Epidermal melanocyte (primary cell): Measurements from ENCODE around the gene MSI2.

Experiments used
- DNase-seq: peaks from one replicate; pipeline ENCODE4 v3.0.0; 2011; ENCODE audit warnings: low spot score; ENCODE audit not compliant: insufficient read length

MSI2 gene

DNA sequence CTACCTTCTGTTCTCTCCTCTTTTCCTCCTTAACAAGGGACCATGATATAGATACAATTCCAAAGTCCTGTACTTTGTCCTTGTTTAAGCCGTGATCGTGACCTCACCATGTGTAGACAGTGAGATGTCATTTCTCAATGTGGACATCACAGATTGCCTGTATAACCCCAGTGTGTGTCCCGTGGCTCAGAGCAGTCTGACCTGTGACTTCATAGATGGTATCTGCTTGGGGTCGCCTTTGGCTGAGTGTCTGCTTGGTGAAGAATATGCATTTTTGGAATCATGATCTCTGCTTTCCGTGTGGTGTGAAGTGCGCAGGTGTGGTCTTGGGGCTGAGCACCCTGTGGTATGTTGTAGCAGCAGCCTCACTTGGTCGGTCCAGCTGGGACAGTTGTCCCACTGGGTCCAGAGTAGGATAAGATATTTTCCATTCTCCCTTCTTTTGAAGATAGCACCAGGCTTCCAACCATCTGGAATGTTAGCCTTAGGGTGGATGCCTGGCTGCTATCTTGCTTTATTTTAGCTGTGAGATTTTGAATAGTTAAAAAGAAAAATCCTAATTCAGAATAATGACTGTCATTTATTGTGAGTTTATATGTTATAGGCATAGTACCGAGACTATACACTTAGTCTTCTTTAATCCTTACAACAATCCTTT is 13.4 kb downstream of the MSI2 start:
- DNase-seq, result no peak

DNA sequence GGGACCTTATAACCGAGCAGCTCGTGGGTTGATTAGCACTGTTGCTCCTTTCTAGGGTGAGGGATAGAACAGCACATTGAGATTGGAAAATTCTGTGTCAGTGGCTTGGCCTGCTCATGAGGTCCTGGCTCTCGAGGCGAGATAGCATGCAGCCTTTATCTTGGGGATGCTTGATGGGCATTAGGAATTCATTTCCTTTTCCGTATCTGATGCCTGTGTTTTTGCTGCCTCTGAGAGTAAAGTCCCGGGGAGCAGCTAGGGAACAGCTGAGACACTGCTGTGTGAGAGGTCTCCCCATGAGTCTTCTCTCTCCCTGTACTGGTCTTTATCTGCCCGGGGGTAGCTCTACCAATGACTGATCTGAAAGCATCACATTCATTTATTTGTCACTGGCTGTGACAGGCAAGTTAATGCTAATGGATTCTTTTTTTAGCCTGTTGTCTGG is 14.5 kb downstream of the MSI2 start:
- DNase-seq, result no peak

DNA sequence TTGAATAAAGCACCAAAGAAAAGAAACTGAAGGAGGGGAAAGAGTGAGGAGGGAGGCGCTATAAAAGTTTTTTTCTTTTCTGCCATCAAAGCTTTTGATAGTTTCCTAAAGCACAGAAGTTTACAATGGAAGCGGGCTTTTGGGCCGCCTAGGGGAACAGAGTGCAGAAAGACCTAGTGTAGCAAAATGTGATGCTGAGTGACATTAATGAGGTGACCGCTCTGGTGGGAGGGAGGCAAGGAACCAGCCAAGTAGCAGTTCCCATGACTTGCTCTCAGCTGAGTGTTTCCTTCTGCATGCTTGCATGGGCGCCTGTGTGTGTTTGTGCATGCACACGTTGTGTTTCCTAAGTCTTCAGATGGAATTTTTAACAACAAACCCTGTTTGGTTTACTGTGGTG is 15.5 kb downstream of the MSI2 start:
- no peak for DNase-seq

DNA sequence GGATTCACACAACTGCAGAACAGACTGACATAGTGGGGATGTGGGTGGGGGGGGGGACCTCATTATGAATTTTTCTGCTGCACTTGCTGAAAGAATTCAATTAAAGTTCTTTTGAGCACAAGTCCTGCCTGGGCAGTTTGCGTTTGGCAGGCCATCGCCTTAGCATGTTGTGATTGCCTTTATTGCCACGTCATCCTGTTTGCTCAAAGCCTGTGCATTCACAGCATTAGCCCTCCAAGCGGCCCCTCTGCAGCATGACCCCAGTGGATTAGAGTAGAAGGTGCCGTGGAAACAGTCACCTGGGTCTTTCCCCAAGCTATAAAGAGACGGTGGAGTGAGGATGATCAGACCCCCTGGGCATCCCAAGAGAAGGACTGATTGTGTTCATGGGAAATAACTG is 17.2 kb downstream of the MSI2 start:
- DNase-seq, result no peak

DNA sequence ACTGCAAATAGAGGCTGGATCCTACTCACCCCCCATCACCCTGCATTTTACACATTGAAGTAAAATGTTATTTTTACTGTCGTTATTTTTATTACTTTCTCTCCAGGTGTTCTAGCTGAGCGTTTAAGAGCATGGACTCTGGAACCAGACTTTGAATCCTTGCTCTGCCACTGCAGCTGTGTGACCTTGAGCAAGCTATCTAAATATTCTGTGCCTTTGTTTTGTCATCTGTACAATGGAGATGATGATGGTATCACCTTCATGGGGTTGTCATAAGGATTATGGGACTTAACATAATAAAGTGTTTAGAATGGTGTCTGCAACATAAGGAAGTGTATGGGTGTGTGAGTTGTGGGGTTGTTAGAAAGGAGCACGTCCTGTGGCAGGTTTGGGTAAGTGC is 17.8 kb downstream of the MSI2 start:
- DNase-seq, result no peak

DNA sequence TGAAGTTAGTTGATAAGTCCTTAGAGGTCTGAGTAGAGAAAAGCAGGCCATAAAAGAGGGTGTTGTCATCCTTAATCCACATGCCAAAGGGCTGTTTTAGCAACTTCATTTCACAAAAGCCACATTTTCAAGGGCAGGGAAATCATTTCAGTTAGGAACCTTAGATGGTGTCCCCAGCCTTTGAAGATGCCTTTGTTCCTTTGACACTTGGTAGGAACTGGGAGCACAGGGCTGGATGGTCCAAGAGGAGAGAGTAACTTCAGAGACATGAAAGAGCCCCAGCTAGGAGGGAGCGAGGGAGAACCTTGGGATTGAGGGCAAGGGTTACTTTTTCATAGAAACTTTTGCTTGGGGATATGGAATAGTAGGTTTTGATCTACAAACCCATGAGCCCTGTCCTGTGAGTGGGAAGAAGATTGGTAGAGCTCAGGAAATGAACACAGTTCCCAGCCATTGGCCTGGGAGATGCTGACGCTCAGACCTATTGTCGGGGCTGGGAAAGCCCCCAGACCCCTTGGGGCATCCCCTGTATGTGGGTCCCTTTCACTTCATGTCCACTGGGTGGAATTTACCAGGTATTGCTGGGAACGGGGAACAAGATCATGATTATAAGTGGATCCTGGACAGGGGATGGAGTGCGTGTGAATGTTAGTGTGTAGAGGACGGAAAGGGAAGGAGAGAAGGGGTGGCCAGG is 18.9 kb downstream of the MSI2 start:
- DNase-seq, result no peak

DNA sequence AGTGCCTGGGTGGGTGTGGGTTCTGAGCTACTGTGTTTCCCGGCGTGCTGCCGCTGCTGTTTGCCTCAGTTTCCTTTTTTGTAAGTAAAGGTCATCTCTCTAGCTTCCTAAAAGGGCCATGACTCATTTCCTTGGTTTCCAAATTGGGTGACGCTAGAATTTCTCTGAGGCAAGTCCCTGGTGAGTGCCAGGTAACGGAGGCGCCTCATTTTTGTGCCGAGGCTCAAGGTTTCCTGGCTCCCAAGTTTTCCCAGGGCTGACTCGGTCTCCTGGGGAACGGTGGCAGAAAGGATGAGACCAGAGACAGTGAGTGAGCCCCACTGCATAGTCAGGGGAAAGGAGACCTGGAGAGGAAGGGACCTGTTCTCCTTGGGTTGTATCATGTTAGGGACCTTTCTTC is 20.3 kb downstream of the MSI2 start:
- DNase-seq, result no peak

DNA sequence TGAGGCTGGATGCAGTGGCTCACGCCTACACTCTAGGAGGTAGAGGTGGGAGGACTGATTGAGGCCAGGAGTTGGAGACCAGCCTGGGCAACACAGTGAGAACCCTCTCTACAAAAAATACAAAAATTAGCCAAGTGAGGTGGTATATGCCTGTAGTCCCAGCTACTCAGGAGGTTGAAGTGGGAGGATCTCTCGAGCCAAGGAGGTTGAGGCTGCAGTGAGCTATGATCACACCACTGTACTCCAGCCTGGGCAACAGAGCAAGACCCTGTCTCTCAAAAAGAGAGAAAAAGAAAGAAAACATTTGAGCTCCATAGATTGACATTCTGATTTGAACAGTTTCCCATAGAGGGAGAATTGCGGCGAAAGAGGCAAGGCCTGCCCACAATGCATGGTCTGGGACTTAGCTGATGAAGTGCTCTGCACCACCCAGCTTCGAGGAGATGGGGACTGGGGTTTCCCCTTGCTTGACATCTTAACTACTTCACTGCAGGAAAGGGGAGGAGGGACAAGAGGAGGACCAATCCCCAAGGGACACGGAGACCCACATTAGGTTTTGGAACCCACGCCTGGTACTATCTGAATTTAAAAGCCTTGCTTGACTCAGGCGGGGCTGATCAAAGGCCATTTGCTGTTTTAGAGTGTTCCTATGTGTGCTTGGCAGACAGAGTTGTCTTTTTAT is 21.7 kb downstream of the MSI2 start:
- DNase-seq, result no peak

DNA sequence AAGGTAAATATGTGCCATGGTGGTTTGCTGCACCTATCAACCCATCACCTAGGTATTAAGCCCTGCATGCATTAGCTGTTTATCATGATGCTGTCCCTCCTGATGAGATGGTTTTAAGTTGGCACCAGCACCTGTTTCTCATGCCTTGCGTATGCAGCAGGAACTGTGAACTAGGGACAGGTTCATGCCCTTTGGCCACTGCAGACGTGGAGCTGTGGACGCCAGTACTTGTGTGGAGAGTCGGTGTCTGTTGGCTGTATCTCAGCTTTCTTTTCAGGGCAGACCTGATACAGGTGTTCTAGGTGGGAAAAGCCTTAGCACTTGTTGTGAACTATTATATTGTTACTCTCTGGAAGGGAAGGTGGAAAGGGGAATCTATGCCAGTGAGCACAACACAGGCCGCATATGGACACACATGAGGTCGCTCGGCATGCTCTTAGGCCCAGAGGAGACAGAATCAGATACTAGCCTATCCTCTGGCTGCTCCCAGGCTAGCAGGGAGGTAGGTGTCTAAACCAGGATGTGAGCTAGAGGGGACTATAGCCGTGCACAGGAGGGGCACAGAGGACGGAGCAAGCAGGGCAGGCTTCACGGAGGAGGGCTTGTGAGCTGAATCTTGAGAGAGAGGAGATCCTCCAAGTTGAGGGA is 22.5 kb downstream of the MSI2 start:
- DNase-seq, result no peak

DNA sequence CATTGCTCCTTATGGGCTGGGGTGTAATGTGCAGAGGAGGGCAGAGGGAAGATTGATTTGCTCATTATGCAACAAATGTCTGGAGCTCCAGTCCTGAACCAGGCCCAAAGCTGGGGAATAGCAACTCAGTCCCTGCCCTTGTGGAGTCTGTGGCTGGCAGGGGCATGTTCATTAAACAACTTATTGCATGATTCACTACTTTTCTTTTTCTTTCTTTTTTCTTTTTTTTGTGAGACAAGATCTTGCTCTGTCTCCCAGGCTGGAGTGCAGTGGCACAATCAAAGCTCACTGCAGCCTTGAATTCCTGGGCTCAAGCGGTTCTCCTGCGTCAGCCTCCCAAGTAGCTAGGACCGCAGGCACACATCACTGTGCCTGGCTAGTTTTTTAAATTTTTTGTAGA is 23.1 kb downstream of the MSI2 start:
- no peak for DNase-seq

DNA sequence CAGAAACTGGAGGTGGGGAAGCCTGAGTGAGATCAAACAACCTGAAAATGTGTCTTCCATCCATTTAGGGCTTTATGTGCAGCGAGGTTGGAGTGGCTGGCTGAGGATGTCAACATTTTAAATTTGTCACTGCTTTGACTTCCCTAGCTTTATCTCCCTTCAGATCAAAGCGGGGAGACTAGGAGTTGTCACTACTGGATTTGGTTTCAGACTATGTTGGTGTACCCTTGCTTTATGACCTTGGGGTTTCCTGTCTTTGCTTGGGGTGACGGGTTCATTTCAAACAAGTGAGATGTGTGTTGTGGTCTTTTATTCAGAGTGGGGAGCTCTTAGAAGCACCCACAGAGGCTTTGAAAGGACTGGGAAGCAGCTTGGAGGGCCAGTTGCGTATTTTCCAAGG is 25.6 kb downstream of the MSI2 start:
- DNase-seq, result no peak

DNA sequence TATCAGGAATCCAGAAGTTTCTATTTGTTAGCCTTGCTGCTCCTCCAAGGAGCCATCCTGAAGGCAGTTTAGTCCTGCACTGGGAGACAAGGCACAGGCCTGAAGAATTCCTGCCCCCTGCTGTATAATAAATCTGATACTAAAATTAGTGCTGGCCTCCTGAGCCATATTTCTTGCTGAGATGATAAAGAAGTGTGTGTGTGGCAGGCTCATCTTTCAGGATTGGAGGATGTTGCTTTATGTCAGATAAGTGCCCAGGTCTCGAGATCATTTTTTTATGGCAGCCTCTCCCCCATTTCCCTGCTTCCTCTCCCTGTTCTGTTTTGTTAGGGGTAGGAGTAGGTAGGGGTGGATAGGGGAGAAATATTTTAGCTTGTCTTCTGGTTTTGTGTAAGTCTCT is 26.0 kb downstream of the MSI2 start:
- DNase-seq, result no peak

DNA sequence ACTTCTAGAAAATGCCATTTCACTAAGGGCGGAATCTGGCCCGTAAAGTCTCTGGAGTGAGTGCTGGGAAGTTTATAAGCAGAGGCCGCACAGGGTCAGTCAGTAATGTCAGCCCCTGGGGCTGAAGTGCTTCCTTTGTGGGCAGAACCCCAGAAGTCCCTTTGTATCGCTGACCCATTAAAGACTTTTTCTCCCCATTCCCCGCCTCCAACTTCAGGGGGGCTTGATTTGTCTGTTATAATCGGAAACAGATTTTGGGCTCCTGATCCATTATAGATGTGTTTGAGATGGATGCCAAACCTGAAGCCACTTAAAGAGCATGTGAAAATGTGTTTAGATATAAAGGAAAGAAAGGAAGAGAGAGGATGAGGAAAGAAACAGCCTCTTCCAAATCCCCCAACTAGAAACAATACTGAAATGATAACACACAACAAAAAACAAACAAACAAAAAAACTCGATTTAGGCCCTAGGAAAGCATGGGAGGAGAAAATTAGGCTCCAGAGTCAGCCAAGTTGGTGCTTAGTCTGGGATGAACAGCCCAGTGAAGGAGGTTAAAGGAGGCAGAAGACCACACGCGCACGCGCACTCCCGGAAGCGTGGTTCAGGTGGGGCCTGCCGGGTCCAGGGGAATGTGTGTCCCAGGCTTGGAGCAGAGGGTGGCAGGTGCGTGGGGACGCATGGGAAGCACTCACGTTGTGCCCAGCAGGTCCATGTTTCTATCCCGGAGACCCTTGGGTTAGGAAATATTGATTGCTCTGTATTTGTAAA is 27.1 kb downstream of the MSI2 start:
- DNase-seq, result no peak

DNA sequence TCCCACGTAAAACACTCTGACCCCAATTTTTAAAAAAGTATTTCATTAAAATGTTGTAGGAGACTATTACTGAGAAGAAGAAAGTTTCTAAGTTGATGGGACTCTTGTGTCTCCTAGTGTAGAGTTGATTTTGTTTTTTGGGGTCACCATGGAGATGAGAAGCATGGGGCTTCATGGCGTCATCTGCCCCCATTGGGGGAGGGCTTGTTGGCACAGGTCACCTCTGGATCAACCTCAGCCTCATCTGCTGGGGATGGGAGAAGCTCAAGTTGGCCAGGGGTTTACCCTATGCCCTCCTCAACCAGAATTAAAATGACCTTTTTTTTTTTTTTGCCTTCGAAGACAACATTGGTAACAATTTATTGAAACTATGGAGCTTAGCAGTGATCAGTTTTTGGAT is 28.3 kb downstream of the MSI2 start:
- no peak for DNase-seq

DNA sequence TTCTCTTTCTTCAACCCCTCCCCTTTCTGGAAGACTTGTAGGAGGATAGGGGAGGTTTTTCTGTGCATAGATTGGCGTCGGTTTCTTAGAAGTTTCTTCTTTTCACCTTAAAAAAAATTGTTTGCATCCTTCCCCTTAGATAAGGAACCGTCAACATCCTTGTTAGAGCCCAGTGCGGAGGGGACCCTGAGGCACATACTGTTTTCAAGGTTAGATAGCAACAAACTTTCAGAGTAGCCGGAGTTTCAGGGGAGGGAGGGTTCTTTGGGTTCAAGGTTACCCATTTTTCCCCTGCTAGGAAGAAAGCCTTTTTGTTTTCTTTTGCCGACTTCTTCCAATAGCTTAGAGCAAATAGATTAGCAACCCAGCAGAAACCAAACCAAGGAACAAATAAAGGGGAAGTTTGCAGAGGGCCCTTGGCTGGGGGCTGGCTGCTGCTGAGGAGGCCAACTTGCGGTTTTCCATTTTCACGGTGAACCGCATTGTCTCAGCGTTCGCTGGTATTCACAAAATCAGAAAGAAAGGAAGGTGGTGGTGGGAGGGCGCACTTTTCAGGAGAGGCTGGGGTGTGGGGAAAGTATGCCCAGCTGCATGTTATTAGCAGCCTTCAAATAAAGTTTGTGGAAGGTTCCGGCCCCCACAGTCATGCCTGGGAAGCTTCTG is 28.8 kb downstream of the MSI2 start:
- DNase-seq, result no peak

DNA sequence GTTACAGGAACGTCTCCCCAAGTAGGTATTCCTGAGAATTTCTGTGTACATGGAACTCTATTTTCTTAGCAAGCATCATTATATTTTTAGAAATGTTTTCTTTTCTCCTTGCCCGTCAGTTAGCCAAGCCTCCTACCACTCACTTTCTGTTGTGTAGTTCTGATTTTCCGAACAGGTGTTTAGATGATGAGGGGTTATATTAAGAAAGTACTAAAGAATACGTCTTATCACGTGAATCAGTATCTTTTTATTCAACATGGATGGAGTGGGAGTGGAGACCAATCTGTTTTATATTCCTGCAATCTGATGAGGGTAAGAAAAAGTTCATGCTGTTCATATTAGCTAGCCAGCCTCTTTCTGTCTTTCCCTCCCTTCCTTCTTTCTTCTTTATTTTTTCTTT is 29.4 kb downstream of the MSI2 start:
- DNase-seq, result no peak

DNA sequence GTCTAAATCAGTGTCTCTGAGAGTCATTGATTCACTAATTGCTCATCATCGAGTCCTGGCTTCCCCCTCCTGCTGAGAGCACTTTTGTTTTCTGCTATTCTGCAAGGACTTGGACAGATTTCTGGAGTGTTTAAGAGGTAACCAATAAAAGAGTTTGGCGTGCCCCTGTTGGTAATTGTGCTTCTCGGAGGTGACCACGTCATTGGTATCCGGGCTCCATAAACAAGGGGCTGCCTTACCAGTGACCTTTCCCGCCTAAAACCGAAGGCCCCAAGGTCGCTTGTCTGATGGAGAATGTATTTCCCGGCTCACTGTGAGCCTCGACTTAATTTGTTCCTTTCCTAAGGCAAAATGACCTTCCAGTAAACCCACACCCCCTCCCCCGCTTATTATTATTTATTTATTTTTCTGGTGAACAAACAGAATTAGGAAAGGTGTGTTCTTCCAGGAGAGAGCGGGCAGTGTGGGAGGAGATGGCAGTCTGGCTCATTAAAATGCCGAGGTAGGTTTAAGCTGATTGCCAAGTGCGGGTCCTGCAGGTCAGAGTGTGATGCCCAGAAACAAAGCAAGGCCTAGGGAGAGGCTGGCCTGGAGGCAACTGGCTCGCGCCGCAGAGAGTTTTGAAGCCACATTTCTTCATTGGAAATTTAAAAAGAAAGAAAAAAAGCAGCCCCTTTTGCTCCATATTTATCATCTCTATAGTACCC is 30.2 kb downstream of the MSI2 start:
- DNase-seq, result no peak

DNA sequence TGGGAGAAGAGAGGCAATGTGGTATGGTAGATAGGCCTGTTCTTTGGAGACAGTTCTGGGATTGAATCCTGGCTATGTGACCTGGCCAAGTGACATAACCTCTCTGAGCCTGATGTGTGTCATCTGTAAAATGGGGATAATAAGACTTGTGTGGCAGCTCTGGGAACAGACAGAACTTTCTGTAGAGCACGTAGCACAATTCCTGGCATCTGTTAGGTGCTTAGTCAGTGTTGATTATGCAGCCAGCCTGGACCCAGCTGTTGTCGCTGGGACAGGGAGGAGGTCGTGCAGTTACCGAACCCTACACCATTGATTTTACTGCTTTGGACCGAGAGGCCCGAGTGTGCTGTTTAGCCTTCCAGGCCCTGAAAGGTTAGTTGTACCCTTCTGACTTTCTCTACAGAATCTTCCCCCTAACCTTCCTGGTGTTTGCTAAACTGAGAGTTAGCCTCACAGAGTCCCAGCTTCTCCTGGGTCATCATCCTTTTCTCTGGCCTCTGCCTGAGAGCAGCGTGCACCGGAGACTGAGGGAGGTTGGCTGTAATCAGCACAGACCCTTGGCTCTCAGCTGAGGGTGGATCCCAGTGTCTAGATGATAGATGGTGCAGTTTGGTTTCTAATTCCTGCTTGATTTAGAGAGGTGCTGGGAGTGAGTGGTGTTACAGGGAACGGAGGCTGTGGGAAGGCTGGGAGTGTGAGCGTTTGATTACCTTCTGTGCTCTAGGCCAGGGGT is 31.9 kb downstream of the MSI2 start:
- no peak for DNase-seq

DNA sequence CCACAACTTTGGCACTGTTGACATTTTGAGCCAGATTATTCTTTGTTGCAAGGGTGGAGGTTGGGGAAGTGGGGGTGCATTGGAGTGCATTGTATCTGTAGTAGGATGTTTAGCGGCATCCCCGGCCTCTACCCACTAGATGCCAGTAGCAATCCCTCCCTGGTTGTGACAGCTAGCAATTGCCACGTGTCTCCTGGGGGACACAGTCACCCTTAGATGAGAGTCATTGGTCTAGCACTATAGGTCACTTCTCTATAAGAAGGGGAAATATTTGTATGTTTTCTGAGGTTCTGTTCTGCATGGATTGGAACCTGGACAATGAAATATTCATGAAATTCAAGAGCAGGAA is 32.4 kb downstream of the MSI2 start:
- DNase-seq, result no peak

DNA sequence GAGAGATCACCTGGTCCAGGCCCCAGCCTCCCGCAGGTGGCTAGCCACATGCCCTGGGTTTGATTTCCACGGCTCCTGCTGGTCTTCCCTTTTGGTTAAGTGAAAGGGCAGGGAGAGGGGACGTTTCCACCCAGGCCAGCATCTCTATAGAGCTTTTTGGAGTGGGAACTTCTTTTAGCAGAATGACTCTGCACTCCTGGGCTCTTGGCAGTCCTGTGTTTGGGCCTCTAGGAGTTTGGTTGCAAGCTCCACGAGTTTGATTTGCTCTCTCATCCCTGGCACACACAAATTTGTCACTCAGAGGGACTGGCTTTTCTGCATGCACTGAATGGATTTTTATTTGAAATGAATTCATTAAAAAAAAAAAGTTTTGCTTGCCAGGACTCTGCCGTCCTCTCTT is 32.8 kb downstream of the MSI2 start:
- DNase-seq, result no peak
